Measurements from ENCODE around the gene NCLN.
"Not testable (repeated sequence)": the region's sequence is repeated elsewhere in the genome, so short reads cannot be mapped to it uniquely, and the experiment has no call there.

NCLN gene

GRCh38 chr19:3183721-3184641, 1.7 kb upstream of the NCLN start:
- DNase-seq (ENCODE audit: low read depth in 2 of 2): no peak

GRCh38 chr19:3184847-3185460, 776 bp upstream of the NCLN start:
- DNase-seq (ENCODE audit: low read depth in 2 of 2): no peak

GRCh38 chr19:3186160-3186688, 494 bp downstream of the NCLN start:
- DNase-seq (ENCODE audit: low read depth in 2 of 2): no peak

- DNase-seq (ENCODE audit: low read depth in 2 of 2): no peak
Measured at GRCh38 chr19:3186891-3187661, 1.3 kb downstream of the NCLN start.

- no peak for DNase-seq (ENCODE audit: low read depth in 2 of 2)
Measured at GRCh38 chr19:3187662-3188511, 2.2 kb downstream of the NCLN start.

GRCh38 chr19:3188627-3189596, 3.2 kb downstream of the NCLN start:
- DNase-seq (ENCODE audit: low read depth in 2 of 2): no peak

- no peak for DNase-seq (ENCODE audit: low read depth in 2 of 2)
Measured at GRCh38 chr19:3189702-3190469, 4.2 kb downstream of the NCLN start.

GRCh38 chr19:3190470-3190770, 4.7 kb downstream of the NCLN start:
- no peak for DNase-seq (ENCODE audit: low read depth in 2 of 2)

GRCh38 chr19:3190921-3191805, 5.4 kb downstream of the NCLN start:
- no peak for DNase-seq (ENCODE audit: low read depth in 2 of 2)

GRCh38 chr19:3191806-3192104, 6.0 kb downstream of the NCLN start:
- DNase-seq (ENCODE audit: low read depth in 2 of 2): not testable (repeated sequence)

GRCh38 chr19:3192228-3192635, 6.5 kb downstream of the NCLN start:
- DNase-seq (ENCODE audit: low read depth in 2 of 2): no peak

GRCh38 chr19:3192684-3193083, 7.0 kb downstream of the NCLN start:
- DNase-seq (ENCODE audit: low read depth in 2 of 2): no peak

GRCh38 chr19:3193256-3194105, 7.8 kb downstream of the NCLN start:
- no peak for DNase-seq (ENCODE audit: low read depth in 2 of 2)

GRCh38 chr19:3194106-3195087, 8.7 kb downstream of the NCLN start:
- no peak for DNase-seq (ENCODE audit: low read depth in 2 of 2)

- DNase-seq (ENCODE audit: low read depth in 2 of 2): no peak
Measured at GRCh38 chr19:3196064-3196932, 10.6 kb downstream of the NCLN start.

- DNase-seq (ENCODE audit: low read depth in 2 of 2): no peak
Measured at GRCh38 chr19:3196933-3197205, 11.1 kb downstream of the NCLN start.

All from fibroblast of skin of left biceps (primary cell).